ENCODE data around the gene ABCA7.

Gene ABCA7

GRCh38 chr19:1053176-1054101 lies 13.5 kb downstream of the ABCA7 start:
- H2BK15ac ChIP-seq (ENCODE audit: low read depth, poor library complexity, severe bottlenecking), result no peak overlapping the region
- H2BK12ac ChIP-seq (ENCODE audit: low read length in 2 of 2), result no peak overlapping the region
- H3K79me1 ChIP-seq (replicated peaks; ENCODE audit: low read length, poor library complexity, severe bottlenecking), result no peaks in the 10 kb centered on the region
- no peaks in the 10 kb centered on the region for H3K27me3 ChIP-seq (ENCODE audit: control insufficient read depth in 1 of 2, insufficient read depth in 1 of 2, low read length in 2 of 2)
- no peak overlapping the region for H3K4me3 ChIP-seq (ENCODE audit: insufficient read depth in 1 of 2, low read depth in 1 of 2, low read length in 2 of 2)
- H3K4me2 ChIP-seq (ENCODE audit: low read length, poor library complexity, severe bottlenecking), result no peak overlapping the region
- no peak overlapping the region for H4K8ac ChIP-seq (ENCODE audit: low read length)
- no peak overlapping the region for H2AFZ ChIP-seq (ENCODE audit: low read depth, low read length)
- H3K27ac ChIP-seq (ENCODE audit: low read length, poor library complexity, severe bottlenecking), result no peak overlapping the region
- no peak overlapping the region for H3K4ac ChIP-seq (ENCODE audit: low read depth in 1 of 2, low read length in 2 of 2)
- H3K9ac ChIP-seq (ENCODE audit: low read length), result no peak overlapping the region
- peaks cover 13 to 62% of the 10 kb centered on the region in 2 experiments for H3K36me3 ChIP-seq (ENCODE audit: control insufficient read depth in 1 of 2, insufficient read depth in 2 of 2, low read depth in 1 of 2, low read length in 2 of 2)
- peaks cover 27% of the 10 kb centered on the region for H3K9me3 ChIP-seq (ENCODE audit: control insufficient read depth, low read length)
- DNase-seq, result no peak
- H2BK5ac ChIP-seq (ENCODE audit: low read depth, low read length, poor library complexity, severe bottlenecking), result no peak overlapping the region
- H3K14ac ChIP-seq (ENCODE audit: low read length in 2 of 2), result no peak overlapping the region
- H3K4me1 ChIP-seq (ENCODE audit: control insufficient read depth, insufficient read depth, low read depth, low read length), result no peaks in the 10 kb centered on the region
- H3K18ac ChIP-seq (ENCODE audit: low read depth in 1 of 2, low read length in 2 of 2), result no peak overlapping the region
- no peak overlapping the region for H2AK5ac ChIP-seq (ENCODE audit: low read length, severe bottlenecking)
- 91% methylated on average over 31 of the region's 31 CpGs for WGBS
- no peak overlapping the region for H2BK120ac ChIP-seq (ENCODE audit: low read depth, low read length)
- no peak overlapping the region for H3K23ac ChIP-seq (ENCODE audit: low read length in 2 of 2)
- H4K91ac ChIP-seq (ENCODE audit: low read length), result no peak overlapping the region

- peak overlapping the region; percentile 1 for H4K91ac ChIP-seq (ENCODE audit: low read length)
- no peak overlapping the region for H2AK5ac ChIP-seq (ENCODE audit: low read length, severe bottlenecking)
- H2BK12ac ChIP-seq (ENCODE audit: low read length in 2 of 2), result no peak overlapping the region
- no peak overlapping the region for H3K23ac ChIP-seq (ENCODE audit: low read length in 2 of 2)
- no peaks in the 10 kb centered on the region for H3K27me3 ChIP-seq (ENCODE audit: control insufficient read depth in 1 of 2, insufficient read depth in 1 of 2, low read length in 2 of 2)
- 94% methylated on average over 21 of the region's 28 CpGs for WGBS
- no peak overlapping the region for H2BK5ac ChIP-seq (ENCODE audit: low read depth, low read length, poor library complexity, severe bottlenecking)
- H3K27ac ChIP-seq (ENCODE audit: low read length, poor library complexity, severe bottlenecking), result no peak overlapping the region
- DNase-seq, result no peak
- H3K18ac ChIP-seq (ENCODE audit: low read depth in 1 of 2, low read length in 2 of 2), result no peak overlapping the region
- no peak overlapping the region for H3K4me3 ChIP-seq (ENCODE audit: insufficient read depth in 1 of 2, low read depth in 1 of 2, low read length in 2 of 2)
- H3K4ac ChIP-seq (ENCODE audit: low read depth in 1 of 2, low read length in 2 of 2), result no peak overlapping the region
- H4K8ac ChIP-seq (ENCODE audit: low read length), result no peak overlapping the region
- peaks cover 33% of the 10 kb centered on the region for H3K9me3 ChIP-seq (ENCODE audit: control insufficient read depth, low read length)
- no peak overlapping the region for H3K14ac ChIP-seq (ENCODE audit: low read length in 2 of 2)
- no peak overlapping the region for H2AFZ ChIP-seq (ENCODE audit: low read depth, low read length)
- no peak overlapping the region for H3K9ac ChIP-seq (ENCODE audit: low read length)
- peaks cover 13 to 64% of the 10 kb centered on the region in 2 experiments for H3K36me3 ChIP-seq (ENCODE audit: control insufficient read depth in 1 of 2, insufficient read depth in 2 of 2, low read depth in 1 of 2, low read length in 2 of 2)
- no peak overlapping the region for H2BK120ac ChIP-seq (ENCODE audit: low read depth, low read length)
- H2BK15ac ChIP-seq (ENCODE audit: low read depth, poor library complexity, severe bottlenecking), result no peak overlapping the region
- H3K4me1 ChIP-seq (ENCODE audit: control insufficient read depth, insufficient read depth, low read depth, low read length), result no peaks in the 10 kb centered on the region
- H3K4me2 ChIP-seq (ENCODE audit: low read length, poor library complexity, severe bottlenecking), result no peak overlapping the region
- no peaks in the 10 kb centered on the region for H3K79me1 ChIP-seq (replicated peaks; ENCODE audit: low read length, poor library complexity, severe bottlenecking)
Observed at GRCh38 chr19:1054102-1055027, 14.5 kb downstream of the ABCA7 start.

GRCh38 chr19:1055028-1055425 lies 15.1 kb downstream of the ABCA7 start:
- H4K91ac ChIP-seq (ENCODE audit: low read length), result no peak overlapping the region
- no peak overlapping the region for H3K4me2 ChIP-seq (ENCODE audit: low read length, poor library complexity, severe bottlenecking)
- H4K8ac ChIP-seq (ENCODE audit: low read length), result no peak overlapping the region
- H3K4ac ChIP-seq (ENCODE audit: low read depth in 1 of 2, low read length in 2 of 2), result no peak overlapping the region
- H2BK15ac ChIP-seq (ENCODE audit: low read depth, poor library complexity, severe bottlenecking), result no peak overlapping the region
- DNase-seq, result no peak
- peak overlapping the region in 1 of 2 experiments; percentile 11 for H3K4me3 ChIP-seq (ENCODE audit: insufficient read depth in 1 of 2, low read depth in 1 of 2, low read length in 2 of 2)
- no peak overlapping the region for H2BK120ac ChIP-seq (ENCODE audit: low read depth, low read length)
- no peaks in the 10 kb centered on the region for H3K4me1 ChIP-seq (ENCODE audit: control insufficient read depth, insufficient read depth, low read depth, low read length)
- 98% methylated on average over 14 of the region's 14 CpGs for WGBS
- H3K27ac ChIP-seq (ENCODE audit: low read length, poor library complexity, severe bottlenecking), result no peak overlapping the region
- no peak overlapping the region for H3K9ac ChIP-seq (ENCODE audit: low read length)
- H3K27me3 ChIP-seq (ENCODE audit: control insufficient read depth in 1 of 2, insufficient read depth in 1 of 2, low read length in 2 of 2), result no peaks in the 10 kb centered on the region
- H2BK5ac ChIP-seq (ENCODE audit: low read depth, low read length, poor library complexity, severe bottlenecking), result no peak overlapping the region
- no peak overlapping the region for H2AFZ ChIP-seq (ENCODE audit: low read depth, low read length)
- no peak overlapping the region for H3K18ac ChIP-seq (ENCODE audit: low read depth in 1 of 2, low read length in 2 of 2)
- peaks cover 36% of the 10 kb centered on the region for H3K9me3 ChIP-seq (ENCODE audit: control insufficient read depth, low read length)
- no peak overlapping the region for H2AK5ac ChIP-seq (ENCODE audit: low read length, severe bottlenecking)
- H3K14ac ChIP-seq (ENCODE audit: low read length in 2 of 2), result no peak overlapping the region
- no peak overlapping the region for H2BK12ac ChIP-seq (ENCODE audit: low read length in 2 of 2)
- H3K79me1 ChIP-seq (replicated peaks; ENCODE audit: low read length, poor library complexity, severe bottlenecking), result no peaks in the 10 kb centered on the region
- H3K23ac ChIP-seq (ENCODE audit: low read length in 2 of 2), result no peak overlapping the region
- peaks cover 13 to 64% of the 10 kb centered on the region in 2 experiments for H3K36me3 ChIP-seq (ENCODE audit: control insufficient read depth in 1 of 2, insufficient read depth in 2 of 2, low read depth in 1 of 2, low read length in 2 of 2)

Data from mesenchymal stem cell (in vitro differentiated cells and primary cell).